Smooth muscle cell (in vitro differentiated cells): ENCODE measurements around the gene SMAD1. TPM values are rescaled to one million over a fixed set of nuclear protein-coding genes. Genes with fewer than 3 reads are reported as not detected.

Experiments
- DNase-seq: peaks from one replicate; lab custom pipeline; 2025; ENCODE audit not compliant: unreplicated experiment; lab: John Stamatoyannopoulos, UW
- H2AFZ ChIP-seq: fragments of 200-600 bp; sonication (generic); 2 replicates; pipeline ENCODE4 v1.6.0; 2016; ENCODE audit warnings: antibody characterized with exemption, low read depth, mild to moderate bottlenecking
- H3F3A ChIP-seq: fragments of 200-600 bp; sonication (generic); 2 replicates; pipeline ENCODE4 v1.6.0; 2017; ENCODE audit warnings: antibody characterized with exemption, low read depth
- H3K27ac ChIP-seq: fragments of 200-600 bp; sonication (generic); 2 replicates; pipeline ENCODE4 v1.5.1; 2016; ENCODE audit warnings: low read depth, mild to moderate bottlenecking
- H3K27me3 ChIP-seq: fragments of 200-600 bp; sonication (generic); 2 replicates; pipeline ENCODE4 v1.6.1; 2016; ENCODE audit warnings: low read depth, mild to moderate bottlenecking
- H3K36me3 ChIP-seq: fragments of 200-600 bp; sonication (generic); 2 replicates; pipeline ENCODE4 v1.5.1; 2016; ENCODE audit warnings: low read depth
- H3K4me1 ChIP-seq: fragments of 200-600 bp; sonication (generic); 2 replicates; pipeline ENCODE4 v1.5.1; 2016; ENCODE audit warnings: low read depth
- H3K4me2 ChIP-seq: fragments of 200-600 bp; sonication (generic); 2 replicates; pipeline ENCODE4 v1.6.0; 2016; ENCODE audit warnings: mild to moderate bottlenecking
- H3K4me3 ChIP-seq: fragments of 200-600 bp; sonication (generic); 2 replicates; pipeline ENCODE4 v1.5.1; 2016; ENCODE audit warnings: mild to moderate bottlenecking
- H3K79me2 ChIP-seq: fragments of 200-600 bp; sonication (generic); 2 replicates; pipeline ENCODE4 v1.6.0; 2016; ENCODE audit warnings: low read depth, mild to moderate bottlenecking
- H3K9ac ChIP-seq: fragments of 200-600 bp; sonication (generic); 2 replicates; pipeline ENCODE4 v1.6.0; 2016; ENCODE audit warnings: low read depth
- H3K9me3 ChIP-seq: fragments of 200-600 bp; sonication (generic); replicated peaks from 2 replicates; pipeline ENCODE4 v1.5.1; 2016; ENCODE audit warnings: low read depth
- H4K20me1 ChIP-seq: fragments of 200-600 bp; sonication (generic); 2 replicates; pipeline ENCODE4 v1.6.0; 2016; ENCODE audit warnings: low read depth
- WGBS: methylation state at CpG from one replicate; pipeline ENCODE4 v1.1.7; 2016; ENCODE audit warnings: low lambda C conversion rate; 5-methylcytosine and 5-hydroxymethylcytosine counted together
- polyA plus RNA-seq: library from polyadenylated mRNA; unstranded; fragments of >200 nt; fragmentation: Nextera tagmentation; extraction: Ambion mirVana; gene quantifications from 2 replicates; pipeline ENCODE4 v1.2.1, GENCODE V29; 2016
- total RNA-seq: library from RNA; depleted of rRNA; stranded (reverse); fragments of >200 nt; gene quantifications from 2 replicates; pipeline ENCODE4 v1.2.3, GENCODE V29; 2014
- TF ChIP-seq, protein P1 (sequence below): fragments of 200-600 bp; sonication (generic); IDR thresholded peaks from 2 replicates; pipeline ENCODE4 v1.5.1; 2017; ENCODE audit warnings: borderline replicate concordance, mild to moderate bottlenecking, antibody characterized with exemption; ENCODE audit not compliant: insufficient read depth, poor library complexity, severe bottlenecking

Gene SMAD1
- total and polyA plus RNA-seq, 2 experiments from 2014 or later: 23.1 to 34.0 TPM

DNA sequence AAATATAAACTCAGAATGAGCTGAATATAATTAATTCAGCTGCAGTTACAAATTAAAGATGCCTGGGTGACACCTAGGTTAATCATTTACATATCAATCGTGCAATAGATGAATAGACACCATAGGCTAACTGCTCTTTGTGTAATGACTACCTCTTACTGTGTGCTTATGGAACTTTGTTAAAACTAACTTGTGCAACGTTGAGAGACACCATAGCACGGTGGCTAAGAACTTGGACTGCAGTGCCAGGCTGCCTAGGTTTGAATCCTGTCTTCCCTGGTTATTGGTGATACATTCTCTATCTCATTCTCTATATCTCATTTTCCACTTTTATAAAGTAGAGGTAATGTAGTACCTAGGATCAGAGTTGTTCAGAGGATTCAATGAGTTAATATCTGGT, 46.9 kb downstream of the SMAD1 start:
- peaks cover 20% of the 10 kb centered on the region for H4K20me1 ChIP-seq
- H3K4me3 ChIP-seq: no peak overlapping the region
- H2AFZ ChIP-seq: no peak overlapping the region
- no peaks in the 10 kb centered on the region for H3F3A ChIP-seq
- H3K27me3 ChIP-seq: no peaks in the 10 kb centered on the region
- H3K36me3 ChIP-seq: no peaks in the 10 kb centered on the region
- H3K27ac ChIP-seq: no peak overlapping the region
- H3K9ac ChIP-seq: no peak overlapping the region
- H3K79me2 ChIP-seq: peaks cover 28% of the 10 kb centered on the region
- no peak overlapping the region for H3K4me2 ChIP-seq
- no peaks in the 10 kb centered on the region for H3K9me3 ChIP-seq
- no peak for DNase-seq
- H3K4me1 ChIP-seq: peaks cover 4% of the 10 kb centered on the region
- 96% methylated on average over 3 of the region's 3 CpGs for WGBS
- TF ChIP-seq, protein P1, sequence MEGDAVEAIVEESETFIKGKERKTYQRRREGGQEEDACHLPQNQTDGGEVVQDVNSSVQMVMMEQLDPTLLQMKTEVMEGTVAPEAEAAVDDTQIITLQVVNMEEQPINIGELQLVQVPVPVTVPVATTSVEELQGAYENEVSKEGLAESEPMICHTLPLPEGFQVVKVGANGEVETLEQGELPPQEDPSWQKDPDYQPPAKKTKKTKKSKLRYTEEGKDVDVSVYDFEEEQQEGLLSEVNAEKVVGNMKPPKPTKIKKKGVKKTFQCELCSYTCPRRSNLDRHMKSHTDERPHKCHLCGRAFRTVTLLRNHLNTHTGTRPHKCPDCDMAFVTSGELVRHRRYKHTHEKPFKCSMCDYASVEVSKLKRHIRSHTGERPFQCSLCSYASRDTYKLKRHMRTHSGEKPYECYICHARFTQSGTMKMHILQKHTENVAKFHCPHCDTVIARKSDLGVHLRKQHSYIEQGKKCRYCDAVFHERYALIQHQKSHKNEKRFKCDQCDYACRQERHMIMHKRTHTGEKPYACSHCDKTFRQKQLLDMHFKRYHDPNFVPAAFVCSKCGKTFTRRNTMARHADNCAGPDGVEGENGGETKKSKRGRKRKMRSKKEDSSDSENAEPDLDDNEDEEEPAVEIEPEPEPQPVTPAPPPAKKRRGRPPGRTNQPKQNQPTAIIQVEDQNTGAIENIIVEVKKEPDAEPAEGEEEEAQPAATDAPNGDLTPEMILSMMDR: no peak

DNA sequence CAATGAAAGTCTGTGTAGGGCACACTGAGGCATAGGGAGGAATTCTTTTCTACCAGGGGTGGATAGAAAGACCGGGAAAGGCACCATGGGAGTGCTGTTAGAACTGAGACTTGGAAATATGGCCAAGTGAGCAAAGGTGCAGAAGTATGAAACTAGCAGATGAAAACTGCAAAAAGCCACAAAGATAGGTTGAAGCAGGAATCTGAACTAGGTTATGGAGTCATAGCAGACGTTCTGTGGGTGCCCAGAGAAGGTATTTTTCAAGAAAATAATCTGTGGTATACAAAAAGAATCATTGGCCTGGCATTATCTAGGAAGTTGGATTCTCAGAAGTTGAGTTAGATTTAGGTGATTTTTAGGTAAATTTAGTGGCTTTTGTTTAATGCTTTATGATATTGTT, 48.5 kb downstream of the SMAD1 start:
- H3K27me3 ChIP-seq: no peaks in the 10 kb centered on the region
- TF ChIP-seq, protein P1: no peak
- no peak for DNase-seq
- H3K9me3 ChIP-seq: no peaks in the 10 kb centered on the region
- peaks cover 14% of the 10 kb centered on the region for H3K79me2 ChIP-seq
- no peak overlapping the region for H3K9ac ChIP-seq
- 83% methylated on average over 2 of the region's 2 CpGs for WGBS
- no peak overlapping the region for H3K4me3 ChIP-seq
- no peak overlapping the region for H3K4me2 ChIP-seq
- peaks cover 1% of the 10 kb centered on the region for H3K4me1 ChIP-seq
- H3F3A ChIP-seq: no peaks in the 10 kb centered on the region
- peaks cover 22% of the 10 kb centered on the region for H4K20me1 ChIP-seq
- no peaks in the 10 kb centered on the region for H3K36me3 ChIP-seq
- H2AFZ ChIP-seq: no peak overlapping the region
- no peak overlapping the region for H3K27ac ChIP-seq

DNA sequence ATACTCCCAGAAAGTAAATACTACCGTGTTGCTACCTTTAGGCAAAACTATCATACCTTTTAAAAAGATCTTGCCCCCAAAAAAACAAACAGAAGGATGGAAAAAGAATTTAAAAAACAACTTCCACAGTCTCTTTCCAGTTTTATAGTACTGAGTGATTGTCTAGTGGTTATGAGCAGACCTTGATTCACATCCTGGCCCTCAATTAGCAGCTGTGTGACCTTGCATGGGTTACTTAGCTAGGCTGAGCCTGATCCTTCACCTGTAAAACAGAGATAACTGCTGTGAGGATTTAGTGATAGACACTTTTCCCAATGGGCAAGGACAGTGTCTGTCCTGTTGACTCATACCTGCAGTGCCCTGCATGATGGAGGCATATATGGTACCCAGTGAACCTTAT, 49.0 kb downstream of the SMAD1 start:
- Histone ChIP-seq H3K4me2 (no peak overlapping the region), H3F3A (no peaks in the 10 kb centered on the region), H3K79me2 (peaks cover 14% of the 10 kb centered on the region), H3K27ac (no peak overlapping the region), H2AFZ (no peak overlapping the region), H3K4me3 (no peak overlapping the region), H3K9me3 (no peaks in the 10 kb centered on the region), H3K27me3 (no peaks in the 10 kb centered on the region), H3K36me3 (no peaks in the 10 kb centered on the region), H4K20me1 (peaks cover 20% of the 10 kb centered on the region), H3K9ac (no peak overlapping the region), H3K4me1 (no peaks in the 10 kb centered on the region)
- 93% methylated on average over 1 of the region's 1 CpG for WGBS
- TF ChIP-seq, protein P1: no peak
- no peak for DNase-seq

GRCh38 chr4:145531223-145531622, 49.6 kb downstream of the SMAD1 start:
- no peak overlapping the region for H3K27ac ChIP-seq
- peaks cover 20% of the 10 kb centered on the region for H4K20me1 ChIP-seq
- no peaks in the 10 kb centered on the region for H3K27me3 ChIP-seq
- no peaks in the 10 kb centered on the region for H3K36me3 ChIP-seq
- no peak overlapping the region for H3K9ac ChIP-seq
- TF ChIP-seq, protein P1: no peak
- no peak for DNase-seq
- H3K4me3 ChIP-seq: no peak overlapping the region
- no peaks in the 10 kb centered on the region for H3K4me1 ChIP-seq
- WGBS: 79% methylated on average over 2 of the region's 2 CpGs
- H3K4me2 ChIP-seq: no peak overlapping the region
- H3K79me2 ChIP-seq: peaks cover 14% of the 10 kb centered on the region
- H2AFZ ChIP-seq: no peak overlapping the region
- no peaks in the 10 kb centered on the region for H3K9me3 ChIP-seq
- H3F3A ChIP-seq: no peaks in the 10 kb centered on the region
